Measurements from ENCODE around the gene FOCAD.

The FOCAD gene

DNA sequence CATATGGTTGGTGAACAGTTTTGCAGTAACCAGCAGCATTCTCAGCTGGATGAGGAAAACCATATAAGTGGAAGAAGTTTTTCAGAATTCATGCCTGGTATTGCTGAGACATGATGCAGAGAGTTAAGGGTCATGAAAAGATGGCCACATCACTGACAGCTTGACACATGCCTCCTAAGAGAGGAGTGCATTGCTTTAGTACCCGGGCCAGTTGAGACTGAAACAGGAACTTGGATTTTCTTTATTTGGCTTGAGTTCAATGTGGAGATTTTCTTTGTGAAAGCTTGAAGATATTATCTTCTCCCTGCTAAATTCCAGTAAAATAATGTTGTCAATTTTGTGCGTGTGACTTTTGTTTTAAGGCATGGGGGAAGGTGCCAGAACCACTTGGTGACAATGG lies 311.6 kb downstream of the FOCAD start:
- no peak for ATAC-seq
- TF ChIP-seq SNAI2 (CRISPR knock-in tag; IDR thresholded peaks at IDR 0.05) (no peak), BACH2 (CRISPR knock-in tag; IDR thresholded peaks at IDR 0.05; ENCODE audit: borderline replicate concordance) (no peak), ESRRG (CRISPR knock-in tag; IDR thresholded peaks at IDR 0.05) (no peak), ZC3H10 (CRISPR knock-in tag; IDR thresholded peaks at IDR 0.05) (no peak), GLIS3 (CRISPR knock-in tag; IDR thresholded peaks at IDR 0.05) (no peak), TSHZ2 (CRISPR knock-in tag; IDR thresholded peaks at IDR 0.05) (no peak), PPARA (CRISPR knock-in tag; IDR thresholded peaks at IDR 0.05; ENCODE audit: borderline replicate concordance) (no peak), ARNTL (CRISPR knock-in tag; IDR thresholded peaks at IDR 0.05; ENCODE audit: borderline replicate concordance, low read depth) (no peak), ZNF70 (CRISPR knock-in tag; IDR thresholded peaks at IDR 0.05) (no peak), TCF4 (CRISPR knock-in tag; IDR thresholded peaks at IDR 0.05; ENCODE audit: borderline replicate concordance) (no peak)
- TF ChIP-seq, protein P1, sequence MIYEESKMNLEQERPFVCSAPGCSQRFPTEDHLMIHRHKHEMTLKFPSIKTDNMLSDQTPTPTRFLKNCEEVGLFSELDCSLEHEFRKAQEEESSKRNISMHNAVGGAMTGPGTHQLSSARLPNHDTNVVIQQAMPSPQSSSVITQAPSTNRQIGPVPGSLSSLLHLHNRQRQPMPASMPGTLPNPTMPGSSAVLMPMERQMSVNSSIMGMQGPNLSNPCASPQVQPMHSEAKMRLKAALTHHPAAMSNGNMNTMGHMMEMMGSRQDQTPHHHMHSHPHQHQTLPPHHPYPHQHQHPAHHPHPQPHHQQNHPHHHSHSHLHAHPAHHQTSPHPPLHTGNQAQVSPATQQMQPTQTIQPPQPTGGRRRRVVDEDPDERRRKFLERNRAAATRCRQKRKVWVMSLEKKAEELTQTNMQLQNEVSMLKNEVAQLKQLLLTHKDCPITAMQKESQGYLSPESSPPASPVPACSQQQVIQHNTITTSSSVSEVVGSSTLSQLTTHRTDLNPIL (CRISPR knock-in tag; IDR thresholded peaks at IDR 0.05; ENCODE audit: low read depth), result no peak

DNA sequence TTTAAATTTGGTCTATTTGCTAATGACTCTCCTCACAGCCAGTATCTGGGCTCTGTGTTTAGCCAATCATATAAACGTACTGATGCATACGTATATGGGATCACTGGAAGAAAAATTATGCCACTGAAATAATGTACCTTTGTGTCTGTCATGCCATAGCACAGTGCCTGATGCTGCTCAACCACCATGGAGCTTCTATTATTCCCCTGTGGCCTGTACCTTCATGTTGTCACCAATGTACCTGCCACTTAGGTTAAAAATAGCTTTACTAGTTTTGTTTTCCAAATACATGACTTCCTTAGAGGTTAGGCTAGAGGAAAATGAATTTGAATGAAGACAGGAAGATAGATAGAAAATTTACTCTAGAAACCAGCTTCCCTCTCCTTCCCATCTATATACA lies 312.8 kb downstream of the FOCAD start:
- ATAC-seq, result no peak
- TF ChIP-seq ARNTL (CRISPR knock-in tag; IDR thresholded peaks at IDR 0.05; ENCODE audit: borderline replicate concordance, low read depth) (no peak), PPARA (CRISPR knock-in tag; IDR thresholded peaks at IDR 0.05; ENCODE audit: borderline replicate concordance) (no peak), SNAI2 (CRISPR knock-in tag; IDR thresholded peaks at IDR 0.05) (no peak), ZFP3 (CRISPR knock-in tag; IDR thresholded peaks at IDR 0.05) (no peak), ISL1 (CRISPR knock-in tag; IDR thresholded peaks at IDR 0.05) (no peak), ZNF565 (CRISPR knock-in tag; conservative IDR thresholded peaks at IDR 0.05; ENCODE audit: low read depth) (no peak), GLIS3 (CRISPR knock-in tag; IDR thresholded peaks at IDR 0.05) (no peak), RARB (CRISPR knock-in tag; IDR thresholded peaks at IDR 0.05) (no peak), CSDC2 (CRISPR knock-in tag; IDR thresholded peaks at IDR 0.05) (no peak), ZNF8 (CRISPR knock-in tag; IDR thresholded peaks at IDR 0.05) (no peak), OSR1 (CRISPR knock-in tag; IDR thresholded peaks at IDR 0.05) (no peak), ZC3H10 (CRISPR knock-in tag; IDR thresholded peaks at IDR 0.05) (no peak), TOX (CRISPR knock-in tag; IDR thresholded peaks at IDR 0.05; ENCODE audit: borderline replicate concordance) (no peak), CSRNP3 (CRISPR knock-in tag; IDR thresholded peaks at IDR 0.05) (no peak)
- TF ChIP-seq, protein P2, sequence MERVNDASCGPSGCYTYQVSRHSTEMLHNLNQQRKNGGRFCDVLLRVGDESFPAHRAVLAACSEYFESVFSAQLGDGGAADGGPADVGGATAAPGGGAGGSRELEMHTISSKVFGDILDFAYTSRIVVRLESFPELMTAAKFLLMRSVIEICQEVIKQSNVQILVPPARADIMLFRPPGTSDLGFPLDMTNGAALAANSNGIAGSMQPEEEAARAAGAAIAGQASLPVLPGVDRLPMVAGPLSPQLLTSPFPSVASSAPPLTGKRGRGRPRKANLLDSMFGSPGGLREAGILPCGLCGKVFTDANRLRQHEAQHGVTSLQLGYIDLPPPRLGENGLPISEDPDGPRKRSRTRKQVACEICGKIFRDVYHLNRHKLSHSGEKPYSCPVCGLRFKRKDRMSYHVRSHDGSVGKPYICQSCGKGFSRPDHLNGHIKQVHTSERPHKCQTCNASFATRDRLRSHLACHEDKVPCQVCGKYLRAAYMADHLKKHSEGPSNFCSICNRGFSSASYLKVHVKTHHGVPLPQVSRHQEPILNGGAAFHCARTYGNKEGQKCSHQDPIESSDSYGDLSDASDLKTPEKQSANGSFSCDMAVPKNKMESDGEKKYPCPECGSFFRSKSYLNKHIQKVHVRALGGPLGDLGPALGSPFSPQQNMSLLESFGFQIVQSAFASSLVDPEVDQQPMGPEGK (CRISPR knock-in tag; IDR thresholded peaks at IDR 0.05; ENCODE audit: borderline replicate concordance), result no peak
- TF ChIP-seq, protein P3, sequence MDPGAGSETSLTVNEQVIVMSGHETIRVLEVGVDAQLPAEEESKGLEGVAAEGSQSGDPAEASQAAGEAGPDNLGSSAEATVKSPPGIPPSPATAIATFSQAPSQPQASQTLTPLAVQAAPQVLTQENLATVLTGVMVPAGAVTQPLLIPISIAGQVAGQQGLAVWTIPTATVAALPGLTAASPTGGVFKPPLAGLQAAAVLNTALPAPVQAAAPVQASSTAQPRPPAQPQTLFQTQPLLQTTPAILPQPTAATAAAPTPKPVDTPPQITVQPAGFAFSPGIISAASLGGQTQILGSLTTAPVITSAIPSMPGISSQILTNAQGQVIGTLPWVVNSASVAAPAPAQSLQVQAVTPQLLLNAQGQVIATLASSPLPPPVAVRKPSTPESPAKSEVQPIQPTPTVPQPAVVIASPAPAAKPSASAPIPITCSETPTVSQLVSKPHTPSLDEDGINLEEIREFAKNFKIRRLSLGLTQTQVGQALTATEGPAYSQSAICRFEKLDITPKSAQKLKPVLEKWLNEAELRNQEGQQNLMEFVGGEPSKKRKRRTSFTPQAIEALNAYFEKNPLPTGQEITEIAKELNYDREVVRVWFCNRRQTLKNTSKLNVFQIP (CRISPR knock-in tag; IDR thresholded peaks at IDR 0.05; ENCODE audit: borderline replicate concordance, low read depth), result no peak

GRCh38 chr9:20997503-20998076 lies 313.5 kb downstream of the FOCAD start:
- no peak for TF ChIP-seq ARNTL (CRISPR knock-in tag; IDR thresholded peaks at IDR 0.05; ENCODE audit: borderline replicate concordance, low read depth)
- no peak for ATAC-seq

Measured in SK-N-SH treated with all-trans-retinoic acid at 6 μM for 48 hours (cell line).